SH-SY5Y (cell line): ENCODE results near the gene TRAPPC4.

ENCODE experiments used
- GATA2 ChIP-seq: IDR thresholded peaks from 2 replicates; pipeline ENCODE4 v1.6.1; 2011; ENCODE audit warnings: mild to moderate bottlenecking, low read depth, low read length
- GATA3 ChIP-seq: IDR thresholded peaks from 2 replicates; pipeline ENCODE4 v1.6.1; 2011; ENCODE audit warnings: low read depth, mild to moderate bottlenecking, low read length, moderate library complexity

DNA sequence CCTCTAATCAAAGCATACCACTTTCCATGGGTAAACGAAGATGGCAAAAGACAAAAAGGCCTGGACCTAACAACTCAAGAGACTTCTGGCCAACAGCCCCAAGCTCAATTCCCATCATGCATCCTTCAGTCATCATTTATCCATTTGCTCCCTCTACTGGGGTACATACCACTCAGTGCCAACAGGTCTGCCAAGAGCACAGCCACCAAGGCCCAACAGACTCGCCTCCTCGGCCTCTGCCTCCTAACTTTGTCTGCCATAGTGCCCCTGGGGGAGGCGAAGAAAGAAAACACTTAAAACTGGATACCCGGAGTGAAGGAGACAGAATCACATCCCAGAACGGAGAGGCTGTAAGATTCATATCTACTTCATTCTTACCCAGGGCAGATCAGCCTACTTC, 37.3 kb downstream of the TRAPPC4 start:
- TF ChIP-seq GATA3 (no peak), GATA2 (no peak)
